NCI-H2196 treated with DMSO at 0.1 percent for 48 hours (cell line): ENCODE measurements around the gene RPL31.
"Not testable (repeated sequence)": the region's sequence is repeated elsewhere in the genome, so short reads cannot be mapped to it uniquely, and the experiment has no call there.

Source experiments
- DNase-seq: peaks from one replicate; lab custom pipeline; 2025; ENCODE audit not compliant: unreplicated experiment; lab: John Stamatoyannopoulos, UW

Gene RPL31

DNA sequence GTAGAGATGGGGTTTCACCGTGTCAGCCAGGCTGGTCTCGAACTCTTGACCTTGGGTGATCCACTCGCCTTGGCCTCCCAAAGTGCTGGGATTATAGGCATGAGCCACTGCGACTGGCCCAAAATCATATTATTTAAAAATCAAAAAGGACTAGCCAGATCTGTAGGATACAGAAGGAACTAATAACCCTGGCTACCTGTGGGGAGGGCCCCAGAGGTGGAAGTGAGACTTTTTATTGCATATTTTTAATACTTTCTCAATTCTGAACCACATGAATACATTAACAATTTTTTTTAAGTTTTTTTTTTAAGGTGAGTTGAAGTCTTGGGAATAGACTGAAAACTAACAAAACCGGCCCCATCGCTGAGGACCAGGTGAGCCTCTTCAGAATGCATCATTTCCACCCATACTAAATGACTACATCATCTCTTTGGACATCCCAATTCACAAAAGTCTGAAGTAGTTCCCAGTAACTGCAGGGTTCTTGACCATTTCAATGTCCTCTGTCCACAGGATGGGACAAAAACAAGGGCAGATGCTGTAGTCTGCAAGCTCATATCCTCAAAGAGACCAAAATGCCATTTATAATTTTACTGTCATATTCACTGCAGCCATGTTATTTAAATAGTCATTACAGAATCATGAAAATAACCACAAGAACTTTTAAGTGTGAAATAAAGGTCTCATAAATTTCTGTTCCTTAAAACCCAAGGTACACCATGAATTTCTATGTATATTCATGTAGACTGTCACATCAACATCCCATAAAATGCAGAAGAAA lies 21.4 kb downstream of the RPL31 start:
- no peak for DNase-seq

GRCh38 chr2:101025561-101025960 lies 23.5 kb downstream of the RPL31 start:
- DNase-seq, result no peak

- DNase-seq, result no peak
Measured at GRCh38 chr2:101026253-101026701, 24.2 kb downstream of the RPL31 start.

GRCh38 chr2:101026923-101027469 lies 24.9 kb downstream of the RPL31 start:
- DNase-seq, result no peak

- DNase-seq, result no peak
Measured at GRCh38 chr2:101027852-101028251, 25.8 kb downstream of the RPL31 start.

- no peak for DNase-seq
Measured at GRCh38 chr2:101030866-101031554, 28.9 kb downstream of the RPL31 start.

- no peak for DNase-seq
Measured at GRCh38 chr2:101032084-101032776, 30.1 kb downstream of the RPL31 start.

GRCh38 chr2:101036562-101036961 lies 34.5 kb downstream of the RPL31 start:
- peak; percentile 5 for DNase-seq

DNA sequence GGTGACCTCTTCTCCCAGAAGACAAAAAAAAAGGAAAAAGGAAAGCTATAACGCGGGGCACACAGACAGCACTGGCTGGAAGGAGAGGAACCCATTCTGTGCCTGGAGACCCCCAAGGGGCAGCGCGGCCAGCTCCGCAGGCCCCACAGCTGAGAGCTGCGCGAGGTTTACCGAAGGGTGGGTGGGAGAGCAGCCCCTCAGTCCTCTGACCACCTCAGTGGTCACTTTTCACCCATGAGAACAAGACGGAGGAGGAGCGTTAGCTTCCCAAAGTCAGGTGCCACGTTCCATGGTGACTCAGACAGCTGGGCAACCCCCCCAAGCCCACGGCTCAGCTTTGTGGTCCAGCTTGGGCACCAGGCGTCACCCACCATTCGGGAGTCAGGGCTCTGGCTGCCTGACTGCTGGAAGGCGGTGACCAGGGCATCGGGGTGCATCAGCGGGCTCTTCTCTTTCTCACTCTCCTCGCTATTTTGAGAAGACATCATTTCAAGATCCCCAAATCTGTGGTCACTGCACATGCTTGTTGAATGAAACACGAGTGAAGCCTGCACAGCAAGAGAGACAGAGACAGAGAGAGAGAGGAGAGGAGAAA lies 35.2 kb downstream of the RPL31 start:
- no peak for DNase-seq

- DNase-seq, result no peak
Measured at GRCh38 chr2:101038455-101039255, 36.6 kb downstream of the RPL31 start.

GRCh38 chr2:101040072-101040471 lies 38.0 kb downstream of the RPL31 start:
- DNase-seq, result no peak

GRCh38 chr2:101040761-101041160 lies 38.7 kb downstream of the RPL31 start:
- DNase-seq, result no peak

DNA sequence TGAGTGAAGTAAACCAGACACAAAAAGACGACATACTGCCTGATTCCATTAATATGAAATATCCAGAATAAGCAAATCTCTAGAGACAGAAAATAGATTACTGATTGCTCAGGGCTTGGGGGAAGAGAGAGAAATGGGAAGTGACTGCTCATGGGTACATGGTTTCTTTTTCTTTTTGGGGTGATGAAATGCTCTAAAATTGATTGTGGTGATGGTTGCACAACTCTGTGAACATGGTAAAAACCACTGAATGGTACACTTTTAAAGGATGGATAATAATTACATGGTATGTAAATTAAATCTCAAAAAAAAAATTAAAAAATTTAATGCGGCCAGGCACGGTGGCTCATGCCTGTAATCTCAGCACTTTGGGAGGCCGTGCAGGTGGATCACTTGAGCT lies 39.3 kb downstream of the RPL31 start:
- no peak for DNase-seq

DNA sequence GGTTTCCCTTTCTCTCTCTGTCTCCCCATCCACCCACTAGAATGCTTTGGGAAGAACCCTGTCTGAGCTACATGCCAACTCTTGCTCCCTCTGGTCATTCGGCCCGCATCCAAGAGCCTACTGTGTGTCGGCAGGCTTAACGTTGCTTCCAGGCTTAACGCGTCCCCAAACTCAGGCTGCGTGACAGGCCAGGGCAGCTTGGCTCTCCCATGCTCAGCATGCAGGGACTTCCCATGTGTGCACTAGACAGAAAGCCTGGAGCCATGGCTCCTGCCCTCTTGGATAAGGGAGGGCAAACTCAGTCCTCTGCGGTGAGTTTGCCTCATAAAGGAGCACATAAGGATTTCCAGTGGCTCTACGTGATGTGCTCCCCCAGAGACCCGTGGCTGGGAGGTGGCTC lies 43.2 kb downstream of the RPL31 start:
- DNase-seq, result no peak

GRCh38 chr2:101047075-101047766 lies 45.1 kb downstream of the RPL31 start:
- no peak for DNase-seq

DNA sequence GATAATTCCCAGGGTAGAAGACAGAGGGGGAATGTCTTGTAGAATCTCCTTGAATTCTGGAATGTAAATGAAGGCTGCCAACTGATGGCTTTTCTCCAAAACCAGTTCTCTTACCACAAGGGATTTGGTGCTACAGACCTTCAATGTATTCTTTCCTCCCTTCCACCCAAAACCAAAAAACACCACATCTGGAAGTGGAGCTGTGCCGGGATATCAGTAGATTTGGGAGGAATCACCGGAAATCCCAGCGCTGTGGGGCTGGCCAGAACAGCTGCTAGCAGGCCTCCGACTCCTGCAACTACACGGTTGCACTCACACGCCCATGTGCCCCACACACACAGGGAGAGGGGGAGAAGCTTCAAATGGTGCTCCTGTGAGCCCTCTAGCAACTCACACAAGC lies 45.7 kb downstream of the RPL31 start:
- DNase-seq, result no peak

- no peak for DNase-seq
Measured at GRCh38 chr2:101048756-101049155, 46.7 kb downstream of the RPL31 start.

DNA sequence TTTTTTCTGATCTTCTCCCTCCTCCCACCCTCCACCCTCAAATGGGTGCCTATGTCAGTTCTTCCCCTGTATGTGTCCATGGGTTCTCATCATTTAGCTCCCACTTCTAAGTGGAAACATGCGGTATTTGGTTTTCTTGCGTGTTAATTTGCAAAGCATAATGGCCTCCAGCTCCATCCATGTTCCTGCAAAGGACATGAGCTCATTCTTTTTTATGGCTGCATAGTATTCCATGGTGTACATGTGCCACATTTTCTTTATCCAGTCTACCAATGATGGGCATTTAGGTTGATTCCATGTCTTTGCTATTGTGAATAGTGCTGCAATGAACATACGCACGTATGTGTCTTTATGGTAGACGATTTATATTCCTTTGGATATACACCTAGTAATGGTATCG lies 48.8 kb downstream of the RPL31 start:
- DNase-seq, result not testable (repeated sequence)

GRCh38 chr2:101052147-101052546 lies 50.1 kb downstream of the RPL31 start:
- DNase-seq, result no peak

DNA sequence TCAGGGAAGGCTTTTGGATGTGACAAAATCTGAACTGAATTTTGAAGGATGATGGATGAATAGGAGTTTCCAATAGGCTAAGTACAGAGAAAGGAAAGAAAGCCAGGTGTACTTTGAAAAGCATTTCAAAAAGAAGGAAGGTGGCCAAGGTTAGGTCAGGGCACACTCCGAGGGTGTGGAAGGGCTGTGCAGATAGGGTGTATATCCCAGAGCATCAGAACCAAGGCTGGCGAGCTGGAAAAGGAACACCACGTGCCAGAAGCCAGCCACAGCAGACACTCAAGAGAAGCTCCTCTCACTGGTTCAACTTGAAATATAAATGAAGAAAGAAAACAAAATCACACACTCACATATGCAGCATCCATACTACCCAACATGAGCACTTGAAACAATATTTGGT lies 51.0 kb downstream of the RPL31 start:
- no peak for DNase-seq
